ENCODE results near the gene CAMKMT.

Gene CAMKMT

GRCh38 chr2:44550561-44550960 lies 188.8 kb downstream of the CAMKMT start:
- DNase-seq (ENCODE audit: low read depth) = no peak
- TF ChIP-seq CTCF (IDR thresholded peaks at IDR 0.05; ENCODE audit: control insufficient read depth, insufficient read depth, low read depth, low read length, missing control alignments) = no peak
- H3K4me3 ChIP-seq (ENCODE audit: control insufficient read depth, low read depth, low read length) = no peak overlapping the region

- no peak for TF ChIP-seq CTCF (IDR thresholded peaks at IDR 0.05; ENCODE audit: control insufficient read depth, insufficient read depth, low read depth, low read length, missing control alignments)
Measured at GRCh38 chr2:44551497-44551896, 189.8 kb downstream of the CAMKMT start.

GRCh38 chr2:44553456-44553855 lies 191.7 kb downstream of the CAMKMT start:
- no peak overlapping the region for H3K4me3 ChIP-seq (ENCODE audit: control insufficient read depth, low read depth, low read length)
- no peak for DNase-seq (ENCODE audit: low read depth)
- no peak for TF ChIP-seq CTCF (IDR thresholded peaks at IDR 0.05; ENCODE audit: control insufficient read depth, insufficient read depth, low read depth, low read length, missing control alignments)

More at GRCh38 chr2:44551497-44551896, 189.8 kb downstream of the CAMKMT start:
- H3K4me3 ChIP-seq (ENCODE audit: control insufficient read depth, low read depth, low read length) = no peak overlapping the region
- DNase-seq (ENCODE audit: low read depth) = no peak

- no peak for DNase-seq (ENCODE audit: low read depth)
- TF ChIP-seq CTCF (IDR thresholded peaks at IDR 0.05; ENCODE audit: control insufficient read depth, insufficient read depth, low read depth, low read length, missing control alignments) = no peak
- H3K4me3 ChIP-seq (ENCODE audit: control insufficient read depth, low read depth, low read length) = no peak overlapping the region
Measured at GRCh38 chr2:44555700-44556099, 194.0 kb downstream of the CAMKMT start.

GRCh38 chr2:44559108-44559507 lies 197.4 kb downstream of the CAMKMT start:
- no peak for DNase-seq (ENCODE audit: low read depth)
- no peak for TF ChIP-seq CTCF (IDR thresholded peaks at IDR 0.05; ENCODE audit: control insufficient read depth, insufficient read depth, low read depth, low read length, missing control alignments)
- no peak overlapping the region for H3K4me3 ChIP-seq (ENCODE audit: control insufficient read depth, low read depth, low read length)

- TF ChIP-seq CTCF (IDR thresholded peaks at IDR 0.05; ENCODE audit: control insufficient read depth, insufficient read depth, low read depth, low read length, missing control alignments) = no peak
- H3K4me3 ChIP-seq (ENCODE audit: control insufficient read depth, low read depth, low read length) = no peak overlapping the region
- DNase-seq (ENCODE audit: low read depth) = no peak
Measured at GRCh38 chr2:44560352-44560751, 198.6 kb downstream of the CAMKMT start.

GRCh38 chr2:44560941-44561340 lies 199.2 kb downstream of the CAMKMT start:
- no peak for DNase-seq (ENCODE audit: low read depth)
- no peak overlapping the region for H3K4me3 ChIP-seq (ENCODE audit: control insufficient read depth, low read depth, low read length)

More at GRCh38 chr2:44560941-44561340, 199.2 kb downstream of the CAMKMT start:
- no peak for TF ChIP-seq CTCF (IDR thresholded peaks at IDR 0.05; ENCODE audit: control insufficient read depth, insufficient read depth, low read depth, low read length, missing control alignments)
